Measurements from ENCODE around the gene NEGR1. TPM values are rescaled to one million over a fixed set of nuclear protein-coding genes. Genes with fewer than 3 reads are reported as not detected.

NEGR1 gene
- total and polyA plus RNA-seq, 9 of the 15 experiments (the other 6 are each of a cell fraction or from before 2014, with no cell fraction given): not detected

GRCh38 chr1:71390518-71390917 lies 891.8 kb downstream of the NEGR1 start:
- BruUV-seq (replicated peaks): no TSS peak
- POLR2A ChIA-PET: no interaction called here
- Histone ChIP-seq H3K27me3 (ENCODE audit: control insufficient read depth in 2 of 2, insufficient read depth in 2 of 2, low read length in 2 of 2) (no peaks in the 10 kb centered on the region), H3K36me3 (ENCODE audit: control insufficient read depth, insufficient read depth, low read length) (no peaks in the 10 kb centered on the region), H3K9ac (ENCODE audit: insufficient read depth in 1 of 2, low read depth in 2 of 2, low read length in 2 of 2) (no peak overlapping the region), H3K9me3 (replicated peaks; ENCODE audit: control insufficient read depth, insufficient read depth, low read depth, low read length) (no peaks in the 10 kb centered on the region), H3K4me3 (no peak overlapping the region), H4K20me1 (replicated peaks; ENCODE audit: control insufficient read depth, insufficient read depth, low read length) (no peaks in the 10 kb centered on the region), H3K27ac (ENCODE audit: extremely low read depth, low read depth, low read length) (no peak overlapping the region), H3K79me2 (ENCODE audit: control insufficient read depth, insufficient read depth, low read length) (no peaks in the 10 kb centered on the region), H3K9me1 (ENCODE audit: control insufficient read depth, insufficient read depth, low read length) (no peaks in the 10 kb centered on the region), H2AFZ (ENCODE audit: low read depth, low read length) (no peak overlapping the region), H3K4me2 (ENCODE audit: insufficient read depth, low read length) (no peak overlapping the region), H3K4me1 (replicated peaks in 1 of 2; ENCODE audit: control insufficient read depth in 2 of 2, insufficient read depth in 2 of 2, low read length in 2 of 2) (no peaks in the 10 kb centered on the region)
- TF ChIP-seq CTBP1 (IDR thresholded peaks at IDR 0.05; ENCODE audit: borderline replicate concordance): no peak
- no peak for TF ChIP-seq RBM39 (optimal IDR thresholded peaks at IDR 0.05; ENCODE audit: low read depth, low read length)
- no peak for TF ChIP-seq XRCC4 (IDR thresholded peaks at IDR 0.05; ENCODE audit: extremely low read depth, insufficient read depth, insufficient read length)
- no peak for TF ChIP-seq ZNF695 (CRISPR knock-in tag; IDR thresholded peaks at IDR 0.05)
- no peak for TF ChIP-seq ZKSCAN3 (CRISPR knock-in tag; IDR thresholded peaks at IDR 0.05)
- no peak for TF ChIP-seq HDAC1 (IDR thresholded peaks at IDR 0.05)
- TF ChIP-seq FOXK1 (CRISPR knock-in tag; IDR thresholded peaks at IDR 0.05; ENCODE audit: borderline replicate concordance): no peak
- TF ChIP-seq BRF1 (IDR thresholded peaks at IDR 0.05; ENCODE audit: borderline replicate concordance, extremely low read depth, insufficient read length): no peak
- TF ChIP-seq, protein P1, sequence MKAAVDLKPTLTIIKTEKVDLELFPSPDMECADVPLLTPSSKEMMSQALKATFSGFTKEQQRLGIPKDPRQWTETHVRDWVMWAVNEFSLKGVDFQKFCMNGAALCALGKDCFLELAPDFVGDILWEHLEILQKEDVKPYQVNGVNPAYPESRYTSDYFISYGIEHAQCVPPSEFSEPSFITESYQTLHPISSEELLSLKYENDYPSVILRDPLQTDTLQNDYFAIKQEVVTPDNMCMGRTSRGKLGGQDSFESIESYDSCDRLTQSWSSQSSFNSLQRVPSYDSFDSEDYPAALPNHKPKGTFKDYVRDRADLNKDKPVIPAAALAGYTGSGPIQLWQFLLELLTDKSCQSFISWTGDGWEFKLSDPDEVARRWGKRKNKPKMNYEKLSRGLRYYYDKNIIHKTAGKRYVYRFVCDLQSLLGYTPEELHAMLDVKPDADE (conservative IDR thresholded peaks at IDR 0.05; ENCODE audit: control insufficient read depth, low read depth, low read length): no peak
- TF ChIP-seq PTRF (tag; IDR thresholded peaks at IDR 0.05): no peak
- TF ChIP-seq NFIX (CRISPR knock-in tag; IDR thresholded peaks at IDR 0.05; ENCODE audit: low read depth): no peak
- TF ChIP-seq, protein P2, sequence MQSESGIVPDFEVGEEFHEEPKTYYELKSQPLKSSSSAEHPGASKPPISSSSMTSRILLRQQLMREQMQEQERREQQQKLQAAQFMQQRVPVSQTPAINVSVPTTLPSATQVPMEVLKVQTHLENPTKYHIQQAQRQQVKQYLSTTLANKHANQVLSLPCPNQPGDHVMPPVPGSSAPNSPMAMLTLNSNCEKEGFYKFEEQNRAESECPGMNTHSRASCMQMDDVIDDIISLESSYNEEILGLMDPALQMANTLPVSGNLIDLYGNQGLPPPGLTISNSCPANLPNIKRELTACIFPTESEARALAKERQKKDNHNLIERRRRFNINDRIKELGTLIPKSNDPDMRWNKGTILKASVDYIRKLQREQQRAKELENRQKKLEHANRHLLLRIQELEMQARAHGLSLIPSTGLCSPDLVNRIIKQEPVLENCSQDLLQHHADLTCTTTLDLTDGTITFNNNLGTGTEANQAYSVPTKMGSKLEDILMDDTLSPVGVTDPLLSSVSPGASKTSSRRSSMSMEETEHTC (IDR thresholded peaks at IDR 0.05): no peak
- no peak for TF ChIP-seq TEAD2 (tag; IDR thresholded peaks at IDR 0.05)
- TF ChIP-seq, protein P3, sequence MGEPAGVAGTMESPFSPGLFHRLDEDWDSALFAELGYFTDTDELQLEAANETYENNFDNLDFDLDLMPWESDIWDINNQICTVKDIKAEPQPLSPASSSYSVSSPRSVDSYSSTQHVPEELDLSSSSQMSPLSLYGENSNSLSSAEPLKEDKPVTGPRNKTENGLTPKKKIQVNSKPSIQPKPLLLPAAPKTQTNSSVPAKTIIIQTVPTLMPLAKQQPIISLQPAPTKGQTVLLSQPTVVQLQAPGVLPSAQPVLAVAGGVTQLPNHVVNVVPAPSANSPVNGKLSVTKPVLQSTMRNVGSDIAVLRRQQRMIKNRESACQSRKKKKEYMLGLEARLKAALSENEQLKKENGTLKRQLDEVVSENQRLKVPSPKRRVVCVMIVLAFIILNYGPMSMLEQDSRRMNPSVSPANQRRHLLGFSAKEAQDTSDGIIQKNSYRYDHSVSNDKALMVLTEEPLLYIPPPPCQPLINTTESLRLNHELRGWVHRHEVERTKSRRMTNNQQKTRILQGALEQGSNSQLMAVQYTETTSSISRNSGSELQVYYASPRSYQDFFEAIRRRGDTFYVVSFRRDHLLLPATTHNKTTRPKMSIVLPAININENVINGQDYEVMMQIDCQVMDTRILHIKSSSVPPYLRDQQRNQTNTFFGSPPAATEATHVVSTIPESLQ (CRISPR knock-in tag; IDR thresholded peaks at IDR 0.05): no peak
- in situ Hi-C loops (cut with MboI) (no loop called here), intact Hi-C loops (cut with micrococcal nuclease) (no loop called here)
- CTCF ChIA-PET (ENCODE audit: low intra/inter-chr PET ratio): no interaction called here
- WGBS (ENCODE audit: insufficient coverage, low coverage, missing lambda C conversion rate): 0% methylated on average over 2 of the region's 2 CpGs
- FAIRE-seq (no peak), ATAC-seq (no peak), DNase-seq (ENCODE audit: extremely low read depth in 1 of 4, low spot score in 3 of 4) (no peak)
